ENCODE data around the gene CD300LD.

DNA sequence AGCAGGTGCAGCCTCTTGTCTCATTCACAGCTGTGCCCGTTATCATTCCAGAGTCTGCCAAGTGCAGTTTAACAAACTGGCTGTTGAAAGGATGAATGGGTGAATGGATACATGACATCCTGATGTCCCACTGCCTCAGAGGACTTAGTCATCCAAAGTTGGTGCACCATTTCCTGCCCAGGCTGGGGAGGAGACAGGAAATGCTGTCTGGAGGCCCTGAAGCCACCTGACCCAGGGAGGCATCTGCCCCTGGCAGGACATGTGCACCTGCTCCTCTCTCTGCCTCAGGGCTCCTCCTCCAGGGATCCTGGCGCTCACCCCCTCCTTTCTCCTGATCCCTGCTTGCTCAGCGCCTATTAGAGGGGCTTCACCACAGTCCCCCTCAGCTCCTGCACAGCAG is 44.3 kb downstream of the CD300LD start:
- TF ChIP-seq EZH2 (IDR thresholded peaks at IDR 0.05; ENCODE audit: low read depth, unreplicated experiment) = no peak
- TF ChIP-seq, protein P1, sequence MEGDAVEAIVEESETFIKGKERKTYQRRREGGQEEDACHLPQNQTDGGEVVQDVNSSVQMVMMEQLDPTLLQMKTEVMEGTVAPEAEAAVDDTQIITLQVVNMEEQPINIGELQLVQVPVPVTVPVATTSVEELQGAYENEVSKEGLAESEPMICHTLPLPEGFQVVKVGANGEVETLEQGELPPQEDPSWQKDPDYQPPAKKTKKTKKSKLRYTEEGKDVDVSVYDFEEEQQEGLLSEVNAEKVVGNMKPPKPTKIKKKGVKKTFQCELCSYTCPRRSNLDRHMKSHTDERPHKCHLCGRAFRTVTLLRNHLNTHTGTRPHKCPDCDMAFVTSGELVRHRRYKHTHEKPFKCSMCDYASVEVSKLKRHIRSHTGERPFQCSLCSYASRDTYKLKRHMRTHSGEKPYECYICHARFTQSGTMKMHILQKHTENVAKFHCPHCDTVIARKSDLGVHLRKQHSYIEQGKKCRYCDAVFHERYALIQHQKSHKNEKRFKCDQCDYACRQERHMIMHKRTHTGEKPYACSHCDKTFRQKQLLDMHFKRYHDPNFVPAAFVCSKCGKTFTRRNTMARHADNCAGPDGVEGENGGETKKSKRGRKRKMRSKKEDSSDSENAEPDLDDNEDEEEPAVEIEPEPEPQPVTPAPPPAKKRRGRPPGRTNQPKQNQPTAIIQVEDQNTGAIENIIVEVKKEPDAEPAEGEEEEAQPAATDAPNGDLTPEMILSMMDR (conservative IDR thresholded peaks at IDR 0.05; ENCODE audit: low read depth in 2 of 2) = no peak
- TF ChIP-seq, protein P2, sequence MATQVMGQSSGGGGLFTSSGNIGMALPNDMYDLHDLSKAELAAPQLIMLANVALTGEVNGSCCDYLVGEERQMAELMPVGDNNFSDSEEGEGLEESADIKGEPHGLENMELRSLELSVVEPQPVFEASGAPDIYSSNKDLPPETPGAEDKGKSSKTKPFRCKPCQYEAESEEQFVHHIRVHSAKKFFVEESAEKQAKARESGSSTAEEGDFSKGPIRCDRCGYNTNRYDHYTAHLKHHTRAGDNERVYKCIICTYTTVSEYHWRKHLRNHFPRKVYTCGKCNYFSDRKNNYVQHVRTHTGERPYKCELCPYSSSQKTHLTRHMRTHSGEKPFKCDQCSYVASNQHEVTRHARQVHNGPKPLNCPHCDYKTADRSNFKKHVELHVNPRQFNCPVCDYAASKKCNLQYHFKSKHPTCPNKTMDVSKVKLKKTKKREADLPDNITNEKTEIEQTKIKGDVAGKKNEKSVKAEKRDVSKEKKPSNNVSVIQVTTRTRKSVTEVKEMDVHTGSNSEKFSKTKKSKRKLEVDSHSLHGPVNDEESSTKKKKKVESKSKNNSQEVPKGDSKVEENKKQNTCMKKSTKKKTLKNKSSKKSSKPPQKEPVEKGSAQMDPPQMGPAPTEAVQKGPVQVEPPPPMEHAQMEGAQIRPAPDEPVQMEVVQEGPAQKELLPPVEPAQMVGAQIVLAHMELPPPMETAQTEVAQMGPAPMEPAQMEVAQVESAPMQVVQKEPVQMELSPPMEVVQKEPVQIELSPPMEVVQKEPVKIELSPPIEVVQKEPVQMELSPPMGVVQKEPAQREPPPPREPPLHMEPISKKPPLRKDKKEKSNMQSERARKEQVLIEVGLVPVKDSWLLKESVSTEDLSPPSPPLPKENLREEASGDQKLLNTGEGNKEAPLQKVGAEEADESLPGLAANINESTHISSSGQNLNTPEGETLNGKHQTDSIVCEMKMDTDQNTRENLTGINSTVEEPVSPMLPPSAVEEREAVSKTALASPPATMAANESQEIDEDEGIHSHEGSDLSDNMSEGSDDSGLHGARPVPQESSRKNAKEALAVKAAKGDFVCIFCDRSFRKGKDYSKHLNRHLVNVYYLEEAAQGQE (IDR thresholded peaks at IDR 0.05; ENCODE audit: unreplicated experiment) = no peak
- no peak for TF ChIP-seq EZH2phosphoT487 (IDR thresholded peaks at IDR 0.05; ENCODE audit: unreplicated experiment)
- no peak for TF ChIP-seq POLR2AphosphoS5 (IDR thresholded peaks at IDR 0.05; ENCODE audit: low read depth)
- TF ChIP-seq JUNB (IDR thresholded peaks at IDR 0.05; ENCODE audit: unreplicated experiment) = no peak
- TF ChIP-seq ZNF114 (CRISPR knock-in tag; IDR thresholded peaks at IDR 0.05) = no peak
- no peak for TF ChIP-seq NANOG (IDR thresholded peaks at IDR 0.05; ENCODE audit: borderline replicate concordance)
- TF ChIP-seq CREB1 (CRISPR knock-in tag; IDR thresholded peaks at IDR 0.05; ENCODE audit: low read depth) = no peak

Measured in GM23338 (cell line).